GM19395 (cell line): ENCODE measurements around the gene ZC3H10.
"Not testable (repeated sequence)": the region's sequence is repeated elsewhere in the genome, so short reads cannot be mapped to it uniquely, and the experiment has no call there.

Source experiments
- ATAC-seq: cut with Tn5 transposase; IDR thresholded peaks from one replicate; pipeline ENCODE4 v1.9.1; 2021; ENCODE audit warnings: mild to moderate bottlenecking, moderate library complexity; ENCODE audit not compliant: unreplicated experiment

ZC3H10 gene

DNA sequence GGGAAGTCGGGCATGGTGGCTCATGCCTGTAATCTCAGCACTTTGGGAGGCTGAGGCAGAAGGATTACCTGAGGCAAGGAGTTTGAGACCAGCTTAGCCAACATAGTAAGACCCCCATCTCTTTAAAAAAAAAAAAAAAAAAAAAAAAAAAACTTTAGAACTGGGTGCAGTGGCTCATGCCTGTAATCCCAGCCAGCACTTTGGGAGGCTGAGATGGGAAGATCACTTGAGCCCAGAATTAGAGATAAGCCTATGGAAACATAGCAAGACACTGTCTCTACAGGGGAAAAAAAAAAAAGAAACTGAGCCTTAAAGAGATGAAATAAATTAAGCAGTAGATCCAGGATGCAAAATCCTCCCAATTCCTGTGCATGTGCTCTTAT is 15.4 kb upstream of the ZC3H10 start:
- ATAC-seq: no peak

DNA sequence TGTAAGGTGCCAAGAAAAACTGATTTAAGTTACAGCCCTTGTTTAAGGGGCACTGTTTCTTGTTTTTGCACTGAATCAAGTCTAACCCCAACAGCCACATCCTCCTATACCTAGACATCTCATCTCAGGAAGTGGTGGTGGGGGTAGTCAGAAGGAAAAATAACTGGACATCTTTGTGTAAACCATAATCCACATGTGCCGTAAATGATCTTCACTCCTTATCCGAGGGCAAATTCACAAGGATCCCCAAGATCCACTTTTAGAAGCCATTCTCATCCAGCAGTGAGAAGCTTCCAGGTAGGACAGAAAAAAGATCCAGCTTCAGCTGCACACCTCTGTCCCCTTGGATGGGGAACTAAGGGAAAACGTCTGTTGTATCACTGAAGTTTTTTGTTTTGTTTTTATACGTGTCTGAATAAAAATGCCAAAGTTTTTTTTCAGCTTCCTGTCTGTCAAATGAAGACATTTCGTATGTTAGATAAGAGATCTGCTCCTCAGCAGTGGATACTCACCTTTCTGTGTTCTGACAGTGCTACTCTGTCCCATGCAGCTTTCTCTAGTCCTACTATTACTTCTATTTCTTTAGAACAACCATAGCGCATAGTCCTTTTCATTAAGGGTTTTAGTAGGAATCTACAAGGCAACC is 14.9 kb upstream of the ZC3H10 start:
- no peak for ATAC-seq

DNA sequence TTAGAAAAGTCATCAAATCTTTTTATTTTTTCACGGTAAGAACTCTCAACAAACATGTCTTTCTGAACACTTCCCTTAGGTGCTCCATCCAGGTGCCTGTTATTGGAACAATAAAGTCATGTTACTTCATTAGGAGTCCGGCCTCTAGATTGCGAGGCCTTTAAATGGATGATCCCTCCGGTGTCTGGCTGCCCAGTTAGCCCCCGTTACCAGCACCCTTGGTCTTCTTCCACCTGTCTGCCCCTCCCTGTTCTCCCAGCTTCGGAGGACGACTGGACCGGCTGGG is 14.3 kb upstream of the ZC3H10 start:
- ATAC-seq: no peak

DNA sequence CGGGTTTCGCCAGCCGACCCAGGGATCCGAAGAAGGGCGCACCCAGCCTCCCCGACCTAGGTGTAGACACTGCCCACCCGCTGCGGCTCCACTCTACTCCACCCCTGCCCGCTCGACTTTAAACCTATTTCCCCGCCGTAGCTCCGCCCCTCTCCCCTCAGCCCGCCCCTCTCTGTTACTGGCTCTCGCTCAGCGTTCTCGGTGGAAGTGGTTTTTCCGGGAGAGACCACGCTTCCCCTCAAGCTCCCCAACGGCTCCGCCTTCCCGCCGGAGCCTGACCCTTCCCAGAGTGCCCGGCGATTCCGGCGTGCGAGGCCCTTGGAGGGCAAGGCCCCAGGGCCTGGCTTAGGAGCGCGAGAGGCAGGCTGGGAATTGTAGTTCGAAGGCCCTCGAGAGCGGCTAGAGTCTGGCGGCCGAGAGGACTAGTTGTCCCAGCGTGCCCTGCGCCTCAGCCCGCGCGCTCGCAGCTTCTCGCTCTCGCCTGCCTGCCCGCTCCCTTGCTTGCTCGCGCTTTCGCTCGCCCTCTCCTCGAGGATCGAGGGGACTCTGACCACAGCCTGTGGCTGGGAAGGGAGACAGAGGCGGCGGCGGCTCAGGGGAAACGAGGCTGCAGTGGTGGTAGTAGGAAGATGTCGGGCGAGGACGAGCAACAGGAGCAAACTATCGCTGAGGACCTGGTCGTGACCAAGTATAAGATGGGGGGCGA is 13.8 kb upstream of the ZC3H10 start, which contains the start of gene PA2G4:
PA2G4 (plus strand) TSS at position 451 of the 706 bp plus-strand sequence; CDS start at position 630, 179 bp downstream.
- peak; percentile 95 for ATAC-seq

DNA sequence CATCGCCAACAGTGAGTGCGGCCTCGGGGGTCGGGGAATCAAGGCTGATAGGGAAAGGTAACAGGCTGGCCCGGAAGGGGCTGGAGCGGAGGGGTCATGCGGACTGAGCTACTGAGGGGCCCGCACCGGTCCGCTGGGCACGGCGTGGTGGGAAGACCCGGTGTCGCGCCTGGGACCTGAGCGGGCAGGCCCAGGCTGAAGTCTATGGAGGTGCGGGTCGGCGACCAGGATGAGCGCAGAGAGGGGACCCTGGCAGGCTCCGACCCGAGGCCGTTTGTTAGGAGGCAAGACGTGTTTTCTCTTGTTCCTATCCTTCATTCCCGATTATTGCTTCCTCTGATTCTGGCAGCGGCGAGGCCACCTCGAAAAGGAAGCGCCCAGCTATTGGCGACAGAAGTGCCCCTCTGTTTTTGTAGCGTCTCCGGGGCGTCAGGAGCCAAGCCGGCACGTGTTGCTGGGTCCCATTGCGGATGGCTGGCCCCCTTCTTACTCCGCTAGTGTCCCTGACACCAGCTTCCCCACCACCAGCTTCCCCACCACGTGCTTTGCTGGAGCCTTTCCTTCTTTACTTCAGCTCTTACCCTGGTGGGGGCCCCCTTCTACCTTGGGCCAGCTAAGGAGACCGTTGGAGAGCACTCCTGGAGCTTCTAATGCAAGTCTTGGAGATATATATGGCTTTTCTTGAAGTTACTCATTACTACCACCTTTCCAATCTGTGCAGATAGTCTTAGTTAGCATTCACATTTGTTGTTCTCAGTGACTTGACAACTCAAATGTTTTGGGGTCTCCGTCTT is 13.1 kb upstream of the ZC3H10 start:
- peak; percentile 24 for ATAC-seq

DNA sequence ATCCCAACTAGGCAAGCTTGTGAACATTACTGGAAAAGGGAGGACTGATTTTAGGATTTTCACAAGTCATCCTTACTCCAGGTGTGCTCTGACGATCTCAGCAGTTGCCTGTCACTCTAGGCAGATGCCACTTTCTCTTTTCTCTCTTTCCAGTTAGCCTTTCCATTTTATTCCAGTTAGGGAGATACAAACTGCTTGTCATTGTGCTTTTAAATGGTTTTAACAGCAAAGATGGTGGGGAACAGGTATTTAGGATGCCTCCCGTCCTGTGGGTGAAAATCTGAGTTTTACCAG is 12.5 kb upstream of the ZC3H10 start:
- no peak for ATAC-seq

DNA sequence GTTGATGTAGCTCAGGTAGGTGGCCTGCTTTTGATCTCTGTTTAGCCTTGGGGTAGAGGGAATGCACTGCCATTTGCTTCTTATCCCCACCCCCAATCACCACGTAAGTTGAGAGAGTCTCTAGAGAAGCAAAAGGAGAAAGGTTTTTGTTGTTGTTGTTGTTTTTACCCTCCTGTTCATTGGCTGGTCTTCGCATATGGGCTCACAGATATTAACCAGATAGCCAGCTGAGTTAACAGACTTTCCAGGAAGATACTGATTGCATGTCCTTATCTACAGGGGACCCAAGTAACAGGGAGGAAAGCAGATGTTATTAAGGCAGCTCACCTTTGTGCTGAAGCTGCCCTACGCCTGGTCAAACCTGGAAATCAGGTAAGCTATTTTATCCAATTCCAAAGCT is 10.8 kb upstream of the ZC3H10 start:
- ATAC-seq: no peak

DNA sequence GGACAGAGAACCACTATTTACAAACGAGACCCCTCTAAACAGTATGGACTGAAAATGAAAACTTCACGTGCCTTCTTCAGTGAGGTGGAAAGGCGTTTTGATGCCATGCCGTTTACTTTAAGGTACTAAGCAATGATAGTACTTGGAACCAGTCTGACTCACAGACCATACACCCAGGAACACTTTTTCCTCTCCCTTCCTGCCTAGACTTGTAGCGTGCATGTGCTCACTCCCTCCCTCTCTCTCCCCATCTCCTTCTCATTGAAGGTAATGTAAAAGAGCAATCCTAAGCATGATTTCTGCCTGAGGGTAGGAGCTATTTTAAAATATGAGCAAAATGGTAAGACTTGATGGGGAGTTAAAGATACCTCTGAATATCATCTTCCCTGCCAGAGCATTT is 7.5 kb upstream of the ZC3H10 start:
- ATAC-seq: no peak

DNA sequence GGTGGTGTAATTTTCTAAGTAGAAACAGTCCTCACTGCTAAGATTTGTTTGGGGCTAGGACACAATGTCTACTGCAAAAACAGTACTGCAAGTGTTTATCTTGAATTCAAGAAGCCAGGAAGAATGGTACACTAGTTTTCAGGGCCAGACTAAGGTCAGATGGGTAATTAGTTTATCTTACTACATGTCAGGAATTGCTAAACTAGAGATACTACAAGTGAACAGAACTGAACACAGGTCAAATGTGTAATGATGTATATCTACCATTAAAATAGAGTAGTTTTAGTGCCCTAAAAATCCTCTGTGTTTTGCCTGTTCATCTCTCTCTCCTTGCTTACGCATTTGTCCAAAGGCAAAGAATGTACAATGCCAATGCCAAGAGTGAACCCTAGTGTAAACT is 4.0 kb upstream of the ZC3H10 start:
- no peak for ATAC-seq

DNA sequence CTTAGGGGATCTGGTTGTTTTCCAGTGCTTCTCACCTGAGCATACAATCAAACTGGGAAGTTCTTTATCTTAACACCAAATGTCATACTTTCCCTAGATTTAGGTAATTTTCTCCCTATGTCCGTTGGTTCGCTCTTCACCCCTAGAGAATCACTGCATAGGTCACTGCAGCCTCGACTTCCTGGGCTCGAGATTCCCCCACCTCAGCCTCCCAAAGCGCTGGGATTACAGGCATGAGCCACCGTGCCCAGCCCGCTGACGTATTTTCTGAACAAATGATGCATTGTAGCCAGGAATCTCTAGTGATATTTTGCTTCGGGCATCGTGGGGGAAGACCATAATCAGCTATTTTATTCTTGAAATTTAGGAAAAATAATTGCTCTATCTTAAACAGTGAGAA is 2.7 kb upstream of the ZC3H10 start:
- no peak for ATAC-seq

DNA sequence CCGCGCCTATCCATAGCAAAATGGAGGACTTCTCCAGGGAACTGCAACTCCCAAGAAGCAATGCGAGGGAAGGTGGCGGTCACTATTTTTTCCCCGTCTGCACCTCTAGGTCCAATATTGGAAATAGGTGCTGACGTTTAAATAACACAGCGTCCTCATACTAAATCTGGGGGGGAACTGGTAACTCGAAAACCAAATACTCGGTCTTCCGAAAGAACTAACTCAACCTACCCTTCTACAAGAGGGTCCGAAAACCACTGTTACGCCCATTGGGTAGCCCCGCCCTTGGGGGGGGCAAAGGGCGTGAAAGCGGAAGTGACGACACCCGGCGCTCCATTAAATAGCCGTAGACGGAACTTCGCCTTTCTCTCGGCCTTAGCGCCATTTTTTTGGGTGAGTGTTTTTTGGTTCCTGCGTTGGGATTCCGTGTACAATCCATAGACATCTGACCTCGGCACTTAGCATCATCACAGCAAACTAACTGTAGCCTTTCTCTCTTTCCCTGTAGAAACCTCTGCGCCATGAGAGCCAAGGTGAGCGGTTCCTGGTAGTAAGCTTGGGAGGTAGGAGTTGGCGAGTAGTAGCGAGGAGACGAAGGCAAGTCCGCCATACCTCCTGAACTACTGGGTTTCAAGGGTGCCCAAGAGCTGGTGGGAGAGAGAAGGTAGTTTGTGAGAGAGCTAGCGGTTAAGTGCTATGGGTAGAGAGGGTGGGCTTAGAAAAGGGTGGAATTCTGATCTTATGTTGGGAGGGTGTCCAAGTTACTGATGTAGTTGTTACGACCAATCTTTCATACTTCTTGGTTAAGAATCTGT is 1.6 kb upstream of the ZC3H10 start, which contains the start of gene RPL41:
RPL41 (plus strand) TSS at position 367 of the 815 bp plus-strand sequence.
- ATAC-seq: peak; percentile 56

DNA sequence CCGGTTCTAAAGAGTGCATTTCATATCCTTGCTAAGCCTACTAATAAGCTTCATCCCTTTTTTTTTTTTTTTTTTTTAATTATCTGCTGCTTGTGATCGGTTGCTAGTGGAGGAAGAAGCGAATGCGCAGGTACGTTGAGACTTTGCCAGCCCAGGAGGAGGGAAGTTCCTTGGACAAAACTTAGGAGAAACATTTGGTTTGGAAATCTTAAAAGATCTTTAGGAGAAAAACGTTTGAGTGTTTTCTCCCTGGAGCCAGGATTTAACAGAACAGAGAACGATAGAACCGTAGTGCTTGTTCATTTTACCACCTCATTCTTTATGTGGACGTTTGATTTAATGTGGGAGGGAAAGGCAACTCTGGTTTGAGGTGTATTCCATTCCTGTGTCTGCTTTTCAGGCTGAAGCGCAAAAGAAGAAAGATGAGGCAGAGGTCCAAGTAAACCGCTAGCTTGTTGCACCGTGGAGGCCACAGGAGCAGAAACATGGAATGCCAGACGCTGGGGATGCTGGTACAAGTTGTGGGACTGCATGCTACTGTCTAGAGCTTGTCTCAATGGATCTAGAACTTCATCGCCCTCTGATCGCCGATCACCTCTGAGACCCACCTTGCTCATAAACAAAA is 872 bp upstream of the ZC3H10 start:
- not testable (repeated sequence) for ATAC-seq

DNA sequence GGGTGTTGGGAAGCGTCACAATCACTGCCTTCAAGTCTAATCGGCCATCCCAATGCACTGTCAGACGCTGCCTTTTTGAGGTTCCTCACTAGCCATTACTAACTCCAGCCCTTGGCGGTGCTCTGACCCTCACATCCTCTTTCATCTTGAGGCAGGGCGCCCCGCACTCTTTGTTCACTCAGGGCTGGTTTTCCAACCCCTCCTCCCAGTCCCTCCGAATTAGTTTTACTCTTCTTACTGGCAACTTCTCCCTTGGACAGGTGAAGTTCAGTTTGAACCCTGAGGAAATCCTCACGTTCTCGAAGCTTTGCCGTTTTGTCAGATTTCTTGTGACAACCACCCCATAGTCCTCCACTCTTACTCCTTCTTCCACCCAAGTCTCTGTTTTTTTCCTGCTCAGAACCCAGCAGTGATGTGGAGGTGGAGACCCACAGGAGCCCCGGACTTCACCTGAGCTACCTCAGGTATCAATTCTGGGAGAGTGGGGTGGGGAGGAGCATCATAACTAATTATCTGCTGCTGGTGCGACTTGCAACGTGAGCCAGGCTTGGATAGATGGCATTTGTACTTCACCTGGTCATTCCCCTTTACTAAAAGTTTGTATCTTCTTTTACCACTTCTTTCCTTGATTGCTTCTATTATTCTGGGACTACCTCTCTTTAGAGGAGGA is 757 bp downstream of the ZC3H10 start:
- no peak for ATAC-seq

DNA sequence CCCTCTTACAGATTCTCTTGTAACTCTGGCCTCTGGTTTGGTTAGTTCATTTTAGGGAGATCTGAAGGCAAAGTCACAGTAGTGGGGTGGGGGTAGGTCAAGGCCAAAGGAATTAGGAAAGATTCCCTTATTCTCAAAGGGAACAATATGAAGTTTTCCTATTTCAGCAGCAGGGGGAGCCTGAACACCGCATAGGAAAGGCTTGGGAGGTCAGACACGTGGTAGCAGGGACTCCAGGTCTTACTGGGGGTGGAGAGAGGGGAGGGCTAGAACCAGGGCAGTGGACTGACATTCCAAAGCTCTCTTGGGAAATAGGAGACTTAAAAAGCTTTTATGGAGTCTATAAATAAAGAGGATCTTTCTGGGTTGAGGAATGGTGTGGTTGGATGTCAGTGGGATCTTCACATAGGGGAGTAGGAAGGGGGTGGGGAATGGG is 1.3 kb downstream of the ZC3H10 start:
- no peak for ATAC-seq

DNA sequence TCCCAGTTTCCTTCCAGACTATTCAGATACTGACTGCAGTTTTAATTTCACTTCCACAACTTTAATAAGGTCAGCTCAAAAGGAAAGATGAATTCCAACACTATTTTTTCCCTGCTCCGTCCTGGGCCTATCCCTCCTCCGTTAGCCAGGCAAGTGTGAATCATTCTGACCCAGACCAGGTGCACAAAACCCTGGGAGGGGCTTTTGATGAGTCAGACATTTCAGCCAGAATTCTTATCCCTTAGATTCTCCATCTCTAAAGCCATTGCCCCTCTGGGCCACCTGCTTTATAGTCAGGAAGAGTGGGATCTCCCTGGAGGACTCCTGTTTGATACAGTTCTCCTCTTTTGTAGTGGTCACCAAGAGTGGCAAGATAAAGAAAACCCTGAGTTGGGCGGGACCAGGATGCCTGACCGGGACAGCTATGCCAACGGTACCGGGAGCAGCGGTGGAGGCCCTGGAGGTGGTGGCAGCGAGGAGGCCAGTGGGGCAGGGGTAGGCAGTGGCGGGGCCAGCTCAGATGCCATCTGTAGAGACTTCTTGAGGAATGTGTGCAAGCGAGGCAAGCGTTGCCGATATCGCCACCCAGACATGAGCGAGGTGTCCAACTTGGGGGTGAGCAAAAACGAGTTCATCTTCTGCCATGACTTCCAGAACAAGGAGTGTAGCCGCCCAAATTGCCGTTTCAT is 2.2 kb downstream of the ZC3H10 start:
- no peak for ATAC-seq

DNA sequence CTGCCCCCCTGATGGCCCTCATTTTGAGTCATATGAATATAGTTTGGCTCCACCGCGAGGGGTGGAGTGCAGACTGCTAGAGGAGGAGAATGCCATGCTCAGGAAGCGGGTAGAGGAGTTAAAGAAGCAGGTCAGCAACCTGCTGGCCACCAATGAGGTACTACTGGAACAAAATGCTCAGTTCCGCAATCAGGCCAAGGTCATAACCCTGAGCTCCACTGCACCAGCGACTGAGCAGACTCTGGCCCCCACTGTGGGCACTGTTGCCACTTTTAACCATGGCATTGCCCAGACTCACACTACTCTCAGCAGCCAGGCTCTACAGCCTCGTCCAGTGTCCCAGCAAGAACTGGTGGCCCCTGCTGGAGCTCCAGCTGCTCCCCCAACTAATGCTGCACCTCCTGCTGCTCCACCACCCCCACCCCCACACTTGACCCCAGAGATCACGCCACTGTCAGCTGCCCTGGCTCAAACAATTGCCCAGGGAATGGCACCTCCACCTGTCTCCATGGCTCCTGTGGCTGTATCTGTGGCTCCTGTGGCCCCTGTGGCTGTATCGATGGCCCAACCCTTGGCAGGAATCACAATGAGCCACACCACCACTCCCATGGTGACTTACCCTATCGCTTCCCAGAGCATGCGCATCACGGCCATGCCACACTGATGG is 3.3 kb downstream of the ZC3H10 start:
- no peak for ATAC-seq

DNA sequence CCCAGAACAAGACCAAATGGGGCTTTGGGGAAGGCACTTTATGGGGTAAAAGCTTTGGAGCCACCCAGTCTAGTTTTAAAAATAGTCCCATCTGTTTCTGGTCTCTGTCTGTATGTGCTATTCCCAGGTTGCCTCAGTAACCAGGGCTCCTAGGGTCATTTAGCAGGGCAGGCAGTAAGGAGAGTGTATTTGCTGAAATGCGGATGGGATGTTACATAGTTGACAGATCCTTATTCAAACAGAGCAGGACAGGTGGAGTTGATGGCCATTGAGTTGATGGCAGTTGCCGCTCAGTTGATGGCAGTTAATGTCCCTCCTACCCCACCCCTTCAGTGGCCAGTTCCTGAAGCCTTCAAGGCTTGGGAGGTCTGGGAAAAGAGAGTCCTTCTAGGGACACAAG is 4.6 kb downstream of the ZC3H10 start:
- no peak for ATAC-seq

DNA sequence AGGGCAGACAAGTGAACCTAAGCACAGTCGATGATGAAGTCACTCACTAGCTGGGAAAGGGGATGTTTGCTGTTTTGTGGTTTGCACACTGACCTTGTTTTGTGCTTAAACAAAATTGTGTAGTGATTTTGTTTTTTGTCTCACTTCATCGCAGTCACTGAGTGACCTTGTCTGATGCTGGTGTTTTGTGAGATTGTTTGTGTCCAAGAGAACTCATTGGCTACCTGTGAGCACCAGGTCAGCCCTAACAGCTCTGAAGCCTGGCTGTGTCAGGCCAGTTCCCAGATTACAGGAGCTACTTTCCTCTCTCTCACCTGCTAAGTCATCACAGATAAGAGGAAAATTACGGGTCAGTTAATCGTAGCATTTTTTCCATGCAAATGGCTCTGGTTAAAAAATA is 6.1 kb downstream of the ZC3H10 start:
- ATAC-seq: no peak

DNA sequence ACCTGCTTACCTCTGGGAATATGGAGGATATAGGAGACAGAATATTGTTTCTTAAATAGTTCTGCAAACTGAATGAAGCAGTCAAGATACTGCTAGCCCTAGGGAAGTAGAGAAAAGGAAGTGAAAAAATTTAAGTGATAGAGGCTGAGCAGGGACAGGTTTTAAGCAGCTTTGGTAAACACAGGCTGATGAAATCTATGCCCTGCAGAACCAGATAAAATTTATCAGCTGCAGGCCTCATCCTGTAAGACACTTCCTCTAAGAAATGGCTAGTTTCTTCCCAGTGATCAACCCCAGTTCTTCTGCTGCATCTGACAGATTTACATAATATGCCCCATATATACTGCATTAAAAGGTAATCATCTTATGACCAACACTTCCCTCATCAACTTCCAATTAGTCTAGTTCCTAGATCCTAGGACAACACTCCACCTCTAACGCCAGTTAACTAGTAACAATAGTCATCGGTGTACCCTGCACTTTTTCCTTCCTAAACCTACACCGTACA is 8.7 kb downstream of the ZC3H10 start:
- no peak for ATAC-seq
